H1 (cell line): ENCODE results near the gene CMKLR1. TPM values are rescaled to one million over a fixed set of nuclear protein-coding genes. Genes with fewer than 3 reads are reported as not detected.

Experiments
- EZH2 ChIP-seq: fragments of 200-600 bp; sonication (generic); IDR thresholded peaks from 2 replicates; pipeline ENCODE4 v1.7.1; 2012; ENCODE audit warnings: low read depth, mild to moderate bottlenecking, moderate library complexity, low read length, inconsistent platforms; ENCODE audit not compliant: severe bottlenecking
- NRF1 ChIP-seq: IDR thresholded peaks from 2 replicates; pipeline ENCODE4 v1.6.1; 2011; ENCODE audit warnings: mild to moderate bottlenecking, low read depth, low read length, improper control_type of control experiment
- PHF8 ChIP-seq: fragments of 200-600 bp; sonication (generic); conservative IDR thresholded peaks from 2 replicates; pipeline ENCODE4 v1.7.1; 2012; ENCODE audit warnings: low read depth, mild to moderate bottlenecking, inconsistent platforms, low read length, moderate library complexity
- RXRA ChIP-seq: IDR thresholded peaks from 2 replicates; pipeline ENCODE4 v1.6.1; 2011; ENCODE audit warnings: low read depth, mild to moderate bottlenecking, low read length, moderate library complexity; ENCODE audit not compliant: insufficient read depth
- SAP30 ChIP-seq: fragments of 300-600 bp; sonication (generic); IDR thresholded peaks from 2 replicates; pipeline ENCODE4 v1.7.1; 2012; ENCODE audit warnings: low read length, moderate library complexity, mild to moderate bottlenecking, inconsistent platforms; ENCODE audit not compliant: insufficient read depth, insufficient replicate concordance
- polyA plus RNA-seq, 7 experiments: library from polyadenylated mRNA; depleted of rRNA in 3 of 7; stranded (reverse) in 5 of 7; unstranded in 2 of 7; fragments of >200 nt in 5 of 7; fragments of 200-250 nt in 2 of 7; gene quantifications; 1 replicate in 5 of 7; 2 replicates in 1 of 7; 4 replicates in 1 of 7; pipeline versions ENCODE4 v1.2.1 to v1.2.3, GENCODE V29; 2011 to 2013; ENCODE audit warnings: missing spikeins in 2 of 7, mixed read lengths in 2 of 7
- total RNA-seq: library from RNA; stranded (reverse); fragmentation: NEBNext Ultra II Directional; extraction: Animal tissue kit (Norgen Biotek cat#: 25700); gene quantifications from 2 replicates; pipeline ENCODE4 v1.2.1, GENCODE V29; 2021
- TF ChIP-seq, protein P1 (sequence below): IDR thresholded peaks from 2 replicates; pipeline ENCODE4 v1.6.1; 2011; ENCODE audit warnings: low read depth, mild to moderate bottlenecking, low read length; ENCODE audit not compliant: insufficient read depth

Gene CMKLR1
- total and polyA plus RNA-seq, 2 of the 8 experiments (the other 6 are each of a cell fraction or from before 2014, with no cell fraction given) = 2.1 to 2.8 TPM

DNA sequence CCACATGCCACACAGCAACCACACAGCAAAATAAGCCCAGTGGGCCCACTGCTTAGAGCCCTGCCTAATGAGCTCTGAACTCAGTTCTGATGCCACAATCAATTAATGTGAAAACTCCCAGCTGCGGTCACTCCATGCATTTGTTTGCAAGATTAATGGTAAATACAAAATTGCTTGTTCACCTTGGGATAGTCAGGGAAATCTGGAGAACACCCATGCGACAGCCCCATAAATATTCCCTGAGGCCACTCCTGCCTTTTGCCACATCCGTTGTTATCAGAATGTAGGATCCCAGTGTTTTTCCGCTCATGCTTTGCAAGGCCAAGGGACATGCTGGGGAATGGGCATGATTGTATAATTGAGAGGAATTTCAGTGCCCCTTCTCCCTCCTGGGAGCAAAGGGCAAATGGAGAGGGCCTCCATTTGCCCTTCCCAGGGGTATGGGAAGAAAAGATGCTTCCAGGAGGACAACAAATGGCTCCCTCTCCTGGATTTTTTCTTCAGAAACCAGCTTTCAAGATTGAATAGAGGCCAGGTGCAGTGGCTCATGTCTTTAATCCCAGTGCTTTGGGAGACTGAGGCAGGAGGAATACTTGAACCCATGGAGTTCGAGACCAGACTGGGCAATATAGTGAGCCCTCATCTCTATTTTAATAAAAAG lies 30.8 kb upstream of the CMKLR1 start (continued):
- TF ChIP-seq, protein P1, sequence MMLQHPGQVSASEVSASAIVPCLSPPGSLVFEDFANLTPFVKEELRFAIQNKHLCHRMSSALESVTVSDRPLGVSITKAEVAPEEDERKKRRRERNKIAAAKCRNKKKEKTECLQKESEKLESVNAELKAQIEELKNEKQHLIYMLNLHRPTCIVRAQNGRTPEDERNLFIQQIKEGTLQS = no peak
- TF ChIP-seq PHF8 = no peak
- no peak for TF ChIP-seq EZH2
- TF ChIP-seq NRF1 = no peak
- no peak for TF ChIP-seq RXRA
- TF ChIP-seq SAP30 = no peak
